ENCODE data around the gene IL36G. TPM values are rescaled to one million over a fixed set of nuclear protein-coding genes. Genes with fewer than 3 reads are reported as not detected.

The IL36G gene
- total and polyA plus RNA-seq, 2 experiments from 2014 or later, result not detected

- H3F3A ChIP-seq (replicated peaks; ENCODE audit: low read depth), result no peaks in the 10 kb centered on the region
- DNase-seq (ENCODE audit: low spot score) (no peak), ATAC-seq (no peak)
- H3K27me3 ChIP-seq (ENCODE audit: insufficient read depth), result no peaks in the 10 kb centered on the region
- no peak overlapping the region for H3K4me2 ChIP-seq
- H3K4me3 ChIP-seq, result no peak overlapping the region
- H3K36me3 ChIP-seq (ENCODE audit: insufficient read depth), result no peaks in the 10 kb centered on the region
- Mint-ChIP-seq H3K4me1 (no peaks in the 10 kb centered on the region), H3K27ac (no peak overlapping the region), H3K36me3 (ENCODE audit: low read depth) (no peaks in the 10 kb centered on the region), H3K9me3 (no peaks in the 10 kb centered on the region), H3K4me3 (no peak overlapping the region), H3K27me3 (ENCODE audit: insufficient read depth, low read depth, poor library complexity) (peaks cover 2% of the 10 kb centered on the region)
- H3K4me1 ChIP-seq (ENCODE audit: insufficient read depth), result peaks cover 4% of the 10 kb centered on the region; the same call in 1 of the 2 replicates
- no peak overlapping the region for H2AFZ ChIP-seq
- no peaks in the 10 kb centered on the region for H3K9me2 ChIP-seq (ENCODE audit: insufficient read depth)
- H3K79me2 ChIP-seq (replicated peaks; ENCODE audit: insufficient read depth), result no peaks in the 10 kb centered on the region
- no peaks in the 10 kb centered on the region for H4K20me1 ChIP-seq (replicated peaks; ENCODE audit: insufficient read depth)
- no peak overlapping the region for H3K27ac ChIP-seq (ENCODE audit: low read depth)
- no peak for TF ChIP-seq JUNB (IDR thresholded peaks at IDR 0.05; ENCODE audit: unreplicated experiment)
- no peak for TF ChIP-seq EZH2 (IDR thresholded peaks at IDR 0.05; ENCODE audit: low read depth, unreplicated experiment)
- no peak for TF ChIP-seq ZNF114 (CRISPR knock-in tag; IDR thresholded peaks at IDR 0.05)
- TF ChIP-seq POLR2AphosphoS5 (IDR thresholded peaks at IDR 0.05; ENCODE audit: low read depth), result no peak
These were observed 15.3 kb upstream of the IL36G start for GRCh38 chr2:112962308-112963175.

GRCh38 chr2:112967023-112967422 lies 10.8 kb upstream of the IL36G start:
- Histone ChIP-seq H3K36me3 (ENCODE audit: insufficient read depth) (no peaks in the 10 kb centered on the region), H3F3A (replicated peaks; ENCODE audit: low read depth) (no peaks in the 10 kb centered on the region), H4K20me1 (replicated peaks; ENCODE audit: insufficient read depth) (no peaks in the 10 kb centered on the region), H3K4me2 (no peak overlapping the region), H3K4me1 (ENCODE audit: insufficient read depth) (no peaks in the 10 kb centered on the region), H3K27me3 (ENCODE audit: insufficient read depth) (no peaks in the 10 kb centered on the region), H2AFZ (no peak overlapping the region), H3K27ac (ENCODE audit: low read depth) (no peak overlapping the region), H3K9me2 (ENCODE audit: insufficient read depth) (0 out of 2 replicates have a peak, but pooled peaks cover 3% of the 10 kb centered on the region), H3K79me2 (replicated peaks; ENCODE audit: insufficient read depth) (no peaks in the 10 kb centered on the region), H3K4me3 (no peak overlapping the region)
- DNase-seq (ENCODE audit: low spot score) (no peak), ATAC-seq (no peak)
- no peaks in the 10 kb centered on the region for H3K36me3 Mint-ChIP-seq (ENCODE audit: low read depth)
- H3K27me3 Mint-ChIP-seq (ENCODE audit: insufficient read depth, low read depth, poor library complexity), result no peaks in the 10 kb centered on the region
- TF ChIP-seq NANOG (IDR thresholded peaks at IDR 0.05; ENCODE audit: borderline replicate concordance), result no peak
- no peak for TF ChIP-seq EZH2phosphoT487 (IDR thresholded peaks at IDR 0.05; ENCODE audit: unreplicated experiment)
- no peak for TF ChIP-seq JUNB (IDR thresholded peaks at IDR 0.05; ENCODE audit: unreplicated experiment)
- TF ChIP-seq CREB1 (CRISPR knock-in tag; IDR thresholded peaks at IDR 0.05; ENCODE audit: low read depth), result no peak
- no peak for TF ChIP-seq EZH2 (IDR thresholded peaks at IDR 0.05; ENCODE audit: low read depth, unreplicated experiment)
- TF ChIP-seq, protein P1, sequence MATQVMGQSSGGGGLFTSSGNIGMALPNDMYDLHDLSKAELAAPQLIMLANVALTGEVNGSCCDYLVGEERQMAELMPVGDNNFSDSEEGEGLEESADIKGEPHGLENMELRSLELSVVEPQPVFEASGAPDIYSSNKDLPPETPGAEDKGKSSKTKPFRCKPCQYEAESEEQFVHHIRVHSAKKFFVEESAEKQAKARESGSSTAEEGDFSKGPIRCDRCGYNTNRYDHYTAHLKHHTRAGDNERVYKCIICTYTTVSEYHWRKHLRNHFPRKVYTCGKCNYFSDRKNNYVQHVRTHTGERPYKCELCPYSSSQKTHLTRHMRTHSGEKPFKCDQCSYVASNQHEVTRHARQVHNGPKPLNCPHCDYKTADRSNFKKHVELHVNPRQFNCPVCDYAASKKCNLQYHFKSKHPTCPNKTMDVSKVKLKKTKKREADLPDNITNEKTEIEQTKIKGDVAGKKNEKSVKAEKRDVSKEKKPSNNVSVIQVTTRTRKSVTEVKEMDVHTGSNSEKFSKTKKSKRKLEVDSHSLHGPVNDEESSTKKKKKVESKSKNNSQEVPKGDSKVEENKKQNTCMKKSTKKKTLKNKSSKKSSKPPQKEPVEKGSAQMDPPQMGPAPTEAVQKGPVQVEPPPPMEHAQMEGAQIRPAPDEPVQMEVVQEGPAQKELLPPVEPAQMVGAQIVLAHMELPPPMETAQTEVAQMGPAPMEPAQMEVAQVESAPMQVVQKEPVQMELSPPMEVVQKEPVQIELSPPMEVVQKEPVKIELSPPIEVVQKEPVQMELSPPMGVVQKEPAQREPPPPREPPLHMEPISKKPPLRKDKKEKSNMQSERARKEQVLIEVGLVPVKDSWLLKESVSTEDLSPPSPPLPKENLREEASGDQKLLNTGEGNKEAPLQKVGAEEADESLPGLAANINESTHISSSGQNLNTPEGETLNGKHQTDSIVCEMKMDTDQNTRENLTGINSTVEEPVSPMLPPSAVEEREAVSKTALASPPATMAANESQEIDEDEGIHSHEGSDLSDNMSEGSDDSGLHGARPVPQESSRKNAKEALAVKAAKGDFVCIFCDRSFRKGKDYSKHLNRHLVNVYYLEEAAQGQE (IDR thresholded peaks at IDR 0.05; ENCODE audit: unreplicated experiment), result no peak
- no peaks in the 10 kb centered on the region for H3K4me1 Mint-ChIP-seq
- H3K27ac Mint-ChIP-seq, result no peak overlapping the region
- H3K9me3 Mint-ChIP-seq, result no peaks in the 10 kb centered on the region
- no peak overlapping the region for H3K4me3 Mint-ChIP-seq

Data from GM23338 (cell line).